OCI-LY7 (cell line): Measurements from ENCODE around the gene PAOX. TPM values are rescaled to one million over a fixed set of nuclear protein-coding genes. Genes with fewer than 3 reads are reported as not detected.

Experiments used
- BruUV-seq: library from RNA; stranded (reverse); fragments of 400-500 nt; replicated peaks from 2 replicates; lab custom pipeline; 2021; lab: Mats Ljungman, UMichigan
- CTCF ChIA-PET: fragments of 300-600 bp; sonication (Branson Sonifier 250); formaldehyde crosslinking; loops from one replicate; lab custom pipeline; 2022; ENCODE audit warnings: antibody characterized with exemption; ENCODE audit not compliant: unreplicated experiment; lab: Charles Lee
- POLR2A ChIA-PET: fragments of 300-600 bp; sonication (Branson Sonifier 250); formaldehyde crosslinking; loops from one replicate; lab custom pipeline; 2022; ENCODE audit warnings: antibody characterized with exemption; lab: Charles Lee
- DNase-seq: peaks from one replicate; pipeline ENCODE4 v3.0.0-alpha.2; 2015; ENCODE audit warnings: low spot score
- H2AFZ ChIP-seq: fragments of 200-600 bp; sonication (generic), shearing (Covaris generic); 2 replicates; pipeline ENCODE4 v1.6.1; 2014; ENCODE audit warnings: mild to moderate bottlenecking, antibody characterized with exemption, low read length, moderate library complexity
- H3K27ac ChIP-seq: fragments of 200-600 bp; sonication (generic); 2 replicates; pipeline ENCODE4 v1.5.1; 2014; ENCODE audit warnings: mixed run types, low read depth, mild to moderate bottlenecking, moderate library complexity, low read length, inconsistent platforms; ENCODE audit not compliant: poor library complexity, severe bottlenecking
- H3K36me3 ChIP-seq: fragments of 200-600 bp; sonication (generic); 2 replicates; pipeline ENCODE4 v1.6.1; 2014; ENCODE audit warnings: mild to moderate bottlenecking, antibody characterized with exemption, low read length, moderate library complexity, mixed read lengths; ENCODE audit not compliant: insufficient read depth
- H3K4me1 ChIP-seq: fragments of 200-600 bp; sonication (generic); 2 replicates; pipeline ENCODE4 v1.5.1; 2014; ENCODE audit warnings: mild to moderate bottlenecking, low read length; ENCODE audit not compliant: insufficient read depth, poor library complexity, severe bottlenecking
- H3K4me2 ChIP-seq: fragments of 200-600 bp; sonication (generic); 2 replicates; pipeline ENCODE4 v1.6.1; 2014; ENCODE audit warnings: mild to moderate bottlenecking, low read length
- H3K4me3 ChIP-seq: fragments of 200-600 bp; sonication (generic); 2 replicates; pipeline ENCODE4 v1.5.1; 2014; ENCODE audit warnings: mild to moderate bottlenecking, low read depth, low read length; ENCODE audit not compliant: poor library complexity, severe bottlenecking
- H3K79me2 ChIP-seq: fragments of 200-600 bp; sonication (generic); 2 replicates; pipeline ENCODE4 v1.6.1; 2016; ENCODE audit warnings: low read depth, mild to moderate bottlenecking, low read length, moderate library complexity, mixed read lengths; ENCODE audit not compliant: insufficient read depth
- H3K9me2 ChIP-seq: fragments of 200-600 bp; sonication (generic); 2 replicates; pipeline ENCODE4 v1.6.1; 2016; ENCODE audit warnings: mild to moderate bottlenecking, low read length, mixed read lengths; ENCODE audit not compliant: insufficient read depth
- H3K9me3 ChIP-seq: fragments of 200-600 bp; sonication (generic); 2 replicates; pipeline ENCODE4 v1.6.1; 2014; ENCODE audit warnings: mild to moderate bottlenecking, mixed run types, low read length, mixed read lengths
- H4K20me1 ChIP-seq: fragments of 200-600 bp; sonication (generic); 2 replicates; pipeline ENCODE4 v1.6.1; 2014; ENCODE audit warnings: mild to moderate bottlenecking, antibody characterized with exemption, low read length, moderate library complexity, mixed read lengths; ENCODE audit not compliant: insufficient read depth
- EZH2phosphoT487 ChIP-seq: fragments of 200-600 bp; sonication (generic); IDR thresholded peaks from 2 replicates; pipeline ENCODE4 v1.6.1; 2018; ENCODE audit warnings: low read depth, borderline replicate concordance, mild to moderate bottlenecking, mixed run types, antibody characterized with exemption, low read length, moderate library complexity, mixed read lengths
- intact Hi-C: fragments of 100-400 bp; cut with micrococcal nuclease; formaldehyde crosslinking; loops from one replicate; pipeline ENCODE4 v1.10.0; 2022; ENCODE audit not compliant: unreplicated experiment
- total RNA-seq, 2 experiments: library from RNA; depleted of rRNA in 1 of 2; stranded (reverse); fragments of >200 nt in 1 of 2; shearing (Covaris generic) in 1 of 2; gene quantifications; 2 replicates each; pipeline ENCODE4 v1.2.3, GENCODE V29; 2014 to 2022
- TF ChIP-seq, protein P1 (sequence below): fragments of 200-600 bp; sonication (generic); conservative IDR thresholded peaks from 2 replicates; pipeline ENCODE4 v1.5.1; 2014; ENCODE audit warnings: mild to moderate bottlenecking, antibody characterized with exemption, low read length, moderate library complexity, mixed read lengths

The PAOX gene
- total RNA-seq, 2 experiments from 2014 or later, result 10.7 to 28.1 TPM

DNA sequence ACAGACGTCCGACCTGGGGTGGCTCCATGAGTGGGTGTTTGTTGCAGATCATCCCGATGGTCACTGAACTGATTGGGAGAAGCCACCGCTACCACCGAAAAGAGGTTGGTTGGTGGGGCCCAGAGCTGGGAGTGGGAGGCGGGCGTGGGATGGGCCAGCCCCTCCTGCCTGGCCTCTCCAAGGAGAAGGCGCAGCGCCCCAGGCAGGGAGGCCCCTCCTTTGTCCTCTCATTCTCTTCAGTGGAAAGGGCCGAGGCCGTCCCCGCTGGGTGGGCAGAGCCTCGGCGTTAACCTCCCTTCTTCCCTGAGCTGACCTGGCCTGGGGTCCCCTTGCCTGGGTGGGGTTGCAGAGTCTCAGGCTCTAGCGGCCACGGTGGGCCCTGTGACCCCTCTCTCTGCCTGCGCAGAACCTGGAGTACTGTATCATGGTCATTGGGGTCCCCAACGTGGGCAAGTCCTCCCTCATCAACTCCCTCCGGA lies 20.1 kb downstream of the PAOX start:
- H3K27ac ChIP-seq, result no peak overlapping the region
- intact Hi-C loops, result no loop called here
- H3K36me3 ChIP-seq, result peaks cover 85% of the 10 kb centered on the region
- H3K9me2 ChIP-seq, result no peaks in the 10 kb centered on the region
- no peak overlapping the region for H3K4me3 ChIP-seq
- H3K79me2 ChIP-seq, result peaks cover 42% of the 10 kb centered on the region
- H3K4me2 ChIP-seq, result no peak overlapping the region
- ChIA-PET POLR2A (no interaction called here), CTCF (no interaction called here)
- TF ChIP-seq EZH2phosphoT487, result no peak
- TF ChIP-seq, protein P1, sequence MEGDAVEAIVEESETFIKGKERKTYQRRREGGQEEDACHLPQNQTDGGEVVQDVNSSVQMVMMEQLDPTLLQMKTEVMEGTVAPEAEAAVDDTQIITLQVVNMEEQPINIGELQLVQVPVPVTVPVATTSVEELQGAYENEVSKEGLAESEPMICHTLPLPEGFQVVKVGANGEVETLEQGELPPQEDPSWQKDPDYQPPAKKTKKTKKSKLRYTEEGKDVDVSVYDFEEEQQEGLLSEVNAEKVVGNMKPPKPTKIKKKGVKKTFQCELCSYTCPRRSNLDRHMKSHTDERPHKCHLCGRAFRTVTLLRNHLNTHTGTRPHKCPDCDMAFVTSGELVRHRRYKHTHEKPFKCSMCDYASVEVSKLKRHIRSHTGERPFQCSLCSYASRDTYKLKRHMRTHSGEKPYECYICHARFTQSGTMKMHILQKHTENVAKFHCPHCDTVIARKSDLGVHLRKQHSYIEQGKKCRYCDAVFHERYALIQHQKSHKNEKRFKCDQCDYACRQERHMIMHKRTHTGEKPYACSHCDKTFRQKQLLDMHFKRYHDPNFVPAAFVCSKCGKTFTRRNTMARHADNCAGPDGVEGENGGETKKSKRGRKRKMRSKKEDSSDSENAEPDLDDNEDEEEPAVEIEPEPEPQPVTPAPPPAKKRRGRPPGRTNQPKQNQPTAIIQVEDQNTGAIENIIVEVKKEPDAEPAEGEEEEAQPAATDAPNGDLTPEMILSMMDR, result no peak
- no peak overlapping the region for H2AFZ ChIP-seq
- no peak for DNase-seq
- no peaks in the 10 kb centered on the region for H4K20me1 ChIP-seq
- H3K9me3 ChIP-seq, result no peaks in the 10 kb centered on the region
- H3K4me1 ChIP-seq, result peaks cover 14% of the 10 kb centered on the region
- BruUV-seq, result no TSS peak

DNA sequence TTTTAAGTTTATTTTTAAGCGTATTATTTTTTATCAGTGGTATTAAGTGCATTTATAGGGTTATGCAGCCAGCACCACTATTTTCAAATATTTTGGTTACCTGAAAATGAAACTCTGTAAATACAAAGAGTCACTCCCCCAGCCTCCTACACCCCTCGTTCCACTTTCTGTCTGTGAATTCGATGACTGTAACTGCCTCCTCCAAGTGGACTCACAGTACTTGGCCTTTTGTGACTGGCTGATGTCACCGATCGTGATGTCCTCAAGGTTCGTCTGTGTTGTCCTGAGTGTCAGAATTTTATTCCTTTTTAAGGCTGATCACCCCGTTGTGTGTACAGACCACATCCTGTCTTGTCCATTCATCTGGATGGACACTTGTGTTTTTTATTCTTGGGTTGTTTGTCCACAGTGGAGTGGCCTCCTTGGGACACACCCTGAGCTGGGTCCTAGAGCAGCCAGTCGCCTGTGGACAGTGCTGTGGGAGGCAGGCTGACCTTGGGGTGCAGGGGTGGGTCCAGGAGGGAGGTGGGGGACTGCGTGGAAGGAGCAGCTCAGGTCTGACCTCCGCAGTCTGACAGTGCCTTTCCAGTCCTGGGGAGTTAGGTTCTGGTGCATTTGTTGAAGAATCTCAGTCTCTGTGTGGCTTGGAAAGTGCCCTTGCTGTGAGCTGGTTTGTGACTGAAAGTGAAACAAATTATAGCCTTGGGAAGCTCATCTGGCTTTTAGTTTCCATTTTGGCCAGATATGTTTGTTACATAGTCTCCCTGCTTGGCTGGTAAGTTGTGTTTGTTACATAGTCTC lies 21.8 kb downstream of the PAOX start:
- Histone ChIP-seq H3K4me2 (no peak overlapping the region), H3K36me3 (peaks cover 96% of the 10 kb centered on the region)

More for the DNA sequence above, 21.8 kb downstream of the PAOX start:
- intact Hi-C loops, result no loop called here
- CTCF ChIA-PET, result no interaction called here
- TF ChIP-seq EZH2phosphoT487, result no peak
- TF ChIP-seq, protein P1, result no peak
- Histone ChIP-seq H3K9me2 (no peaks in the 10 kb centered on the region), H3K79me2 (peaks cover 39% of the 10 kb centered on the region), H3K9me3 (no peaks in the 10 kb centered on the region), H2AFZ (no peak overlapping the region), H3K27ac (no peak overlapping the region), H3K4me1 (peaks cover 12% of the 10 kb centered on the region), H3K4me3 (no peak overlapping the region), H4K20me1 (no peaks in the 10 kb centered on the region)
- DNase-seq, result no peak
- BruUV-seq, result no TSS peak
- POLR2A ChIA-PET, result no interaction called here
